Right lobe of liver (tissue), 4 donors: ENCODE results near the gene NOM1.

Experiments used
- CTCF ChIP-seq, 4 donors: fragments of 200-600 bp in 3 of 4; fragments of 450-650 bp in 1 of 4; IDR thresholded peaks; one replicate each; pipeline versions ENCODE4 v1.5.1 to v1.8.0; 2016 to 2022; ENCODE audit warnings: antibody characterized with exemption in 4 of 4, mild to moderate bottlenecking in 2 of 4
- POLR2A ChIP-seq: fragments of 450-650 bp; IDR thresholded peaks from one replicate; pipeline ENCODE4 v1.6.1; 2017; ENCODE audit warnings: antibody characterized with exemption, mild to moderate bottlenecking
- donor health status: DM: no; HTN: no; CAD: no.
- donor health status: DM: no; HTN: no; CAD: no.
- donor health status: DM: no; HTN: yes; CAD: no.

GRCh38 chr7:156998988-156999957 lies 49.8 kb downstream of the NOM1 start:
- TF ChIP-seq CTCF (IDR thresholded peaks at IDR 0.05) (no peak), POLR2A (no peak)
